HG03159 (cell line): ENCODE measurements around the gene TBC1D22A.

ENCODE experiments used
- ATAC-seq: cut with Tn5 transposase; IDR thresholded peaks from one replicate; pipeline ENCODE4 v1.9.1; 2021; ENCODE audit warnings: mild to moderate bottlenecking, moderate library complexity; ENCODE audit not compliant: unreplicated experiment

Gene TBC1D22A

GRCh38 chr22:47200273-47201051 is 438.0 kb downstream of the TBC1D22A start:
- no peak for ATAC-seq

GRCh38 chr22:47201186-47201995 is 438.9 kb downstream of the TBC1D22A start:
- ATAC-seq: no peak

- no peak for ATAC-seq
These were observed 439.8 kb downstream of the TBC1D22A start for GRCh38 chr22:47201996-47202818.

- no peak for ATAC-seq
These were observed 440.5 kb downstream of the TBC1D22A start for GRCh38 chr22:47202819-47203553.

- ATAC-seq: no peak
These were observed 441.1 kb downstream of the TBC1D22A start for GRCh38 chr22:47203554-47203991.

- ATAC-seq: no peak
These were observed 441.8 kb downstream of the TBC1D22A start for GRCh38 chr22:47204002-47204979.

GRCh38 chr22:47205081-47205491 is 442.6 kb downstream of the TBC1D22A start:
- no peak for ATAC-seq

- no peak for ATAC-seq
These were observed 443.1 kb downstream of the TBC1D22A start for GRCh38 chr22:47205554-47205953.

GRCh38 chr22:47206164-47206563 is 443.7 kb downstream of the TBC1D22A start:
- no peak for ATAC-seq

- ATAC-seq: no peak
These were observed 444.3 kb downstream of the TBC1D22A start for GRCh38 chr22:47206666-47207218.

- no peak for ATAC-seq
These were observed 444.9 kb downstream of the TBC1D22A start for GRCh38 chr22:47207387-47207786.

GRCh38 chr22:47207846-47208554 is 445.6 kb downstream of the TBC1D22A start:
- no peak for ATAC-seq

- ATAC-seq: no peak
These were observed 446.2 kb downstream of the TBC1D22A start for GRCh38 chr22:47208630-47209029.

GRCh38 chr22:47209040-47209514 is 446.6 kb downstream of the TBC1D22A start:
- ATAC-seq: no peak

- no peak for ATAC-seq
These were observed 447.1 kb downstream of the TBC1D22A start for GRCh38 chr22:47209547-47210023.

GRCh38 chr22:47210112-47210657 is 447.7 kb downstream of the TBC1D22A start:
- no peak for ATAC-seq

GRCh38 chr22:47210686-47211085 is 448.2 kb downstream of the TBC1D22A start:
- no peak for ATAC-seq
